Neural progenitor cell (in vitro differentiated cells): ENCODE measurements around the gene TLE1. TPM values are rescaled to one million over a fixed set of nuclear protein-coding genes. Genes with fewer than 3 reads are reported as not detected.
A peak's percentile ranks its signal among the peaks of the same experiment; 100 is the strongest.

ENCODE experiments used
- DNase-seq: peaks from one replicate; pipeline ENCODE4 v3.0.0-alpha.2; 2016; ENCODE audit warnings: low spot score
- H2AFZ ChIP-seq: fragments of 200-600 bp; sonication (generic); replicated peaks from 2 replicates; pipeline ENCODE4 v1.6.1; 2016; ENCODE audit warnings: antibody characterized with exemption
- H3F3A ChIP-seq: fragments of 200-600 bp; sonication (generic); 2 replicates; pipeline ENCODE4 v1.6.1; 2016; ENCODE audit warnings: antibody characterized with exemption, low read depth
- H3K27ac ChIP-seq: fragments of 200-600 bp; sonication (generic); 2 replicates; pipeline ENCODE4 v1.5.1; 2016; ENCODE audit warnings: mild to moderate bottlenecking
- H3K27me3 ChIP-seq: fragments of 200-600 bp; sonication (generic); 2 replicates; pipeline ENCODE4 v1.6.1; 2016; ENCODE audit warnings: mild to moderate bottlenecking, moderate library complexity
- H3K36me3 ChIP-seq: fragments of 200-600 bp; sonication (generic); 2 replicates; pipeline ENCODE4 v1.5.1; 2016
- H3K4me1 ChIP-seq: fragments of 200-600 bp; sonication (generic); 2 replicates; pipeline ENCODE4 v1.6.1; 2016; ENCODE audit warnings: mixed run types
- H3K4me2 ChIP-seq: fragments of 200-600 bp; sonication (generic); 2 replicates; pipeline ENCODE4 v1.6.1; 2016
- H3K4me3 ChIP-seq: fragments of 200-600 bp; sonication (generic); 2 replicates; pipeline ENCODE4 v1.5.1; 2016
- H3K79me2 ChIP-seq: fragments of 200-600 bp; sonication (generic); 2 replicates; pipeline ENCODE4 v1.6.1; 2016; ENCODE audit warnings: low read depth
- H3K9ac ChIP-seq: fragments of 200-600 bp; sonication (generic); 2 replicates; pipeline ENCODE4 v1.6.1; 2016
- H3K9me3 ChIP-seq: fragments of 200-600 bp; sonication (generic); 2 replicates; pipeline ENCODE4 v1.5.1; 2016; ENCODE audit warnings: low read depth
- H4K20me1 ChIP-seq: fragments of 200-600 bp; sonication (generic); 2 replicates; pipeline ENCODE4 v1.6.1; 2016; ENCODE audit warnings: low read depth
- H3K27ac Mint-ChIP-seq: 3 replicates; pipeline ENCODE4 v1.8.0; 2021; ENCODE audit warnings: mixed read lengths
- H3K27me3 Mint-ChIP-seq: 2 replicates; pipeline ENCODE4 v1.8.0; 2022; ENCODE audit warnings: low read depth, mild to moderate bottlenecking, inconsistent platforms, moderate library complexity, mixed read lengths; ENCODE audit not compliant: insufficient read depth
- H3K36me3 Mint-ChIP-seq: 3 replicates; pipeline ENCODE4 v1.8.0; 2021; ENCODE audit warnings: mixed read lengths
- H3K4me1 Mint-ChIP-seq: 3 replicates; pipeline ENCODE4 v1.8.0; 2021; ENCODE audit warnings: mixed read lengths
- H3K4me3 Mint-ChIP-seq: 3 replicates; pipeline ENCODE4 v1.8.0; 2021; ENCODE audit warnings: mild to moderate bottlenecking, moderate library complexity, mixed read lengths
- H3K9me3 Mint-ChIP-seq: 3 replicates; pipeline ENCODE4 v1.8.0; 2020; ENCODE audit warnings: mixed read lengths
- EZH2 ChIP-seq: fragments of 200-600 bp; sonication (generic); IDR thresholded peaks from 2 replicates; pipeline ENCODE4 v1.6.1; 2017; ENCODE audit warnings: antibody characterized with exemption, mild to moderate bottlenecking, moderate library complexity
- EZH2phosphoT487 ChIP-seq: fragments of 200-600 bp; sonication (generic); IDR thresholded peaks from 2 replicates; pipeline ENCODE4 v1.6.1; 2017; ENCODE audit warnings: antibody characterized with exemption
- total RNA-seq: library from RNA; depleted of rRNA; stranded (reverse); fragments of >200 nt; gene quantifications from 2 replicates; pipeline ENCODE4 v1.2.3, GENCODE V29; 2015; ENCODE audit warnings: low replicate concordance
- TF ChIP-seq, protein P1 (sequence below): fragments of 200-600 bp; sonication (generic); IDR thresholded peaks from 2 replicates; pipeline ENCODE4 v1.5.1; 2017; ENCODE audit warnings: antibody characterized with exemption, mild to moderate bottlenecking

The TLE1 gene
- total RNA-seq, 1 donor from 2014 or later = 54.7 TPM

DNA sequence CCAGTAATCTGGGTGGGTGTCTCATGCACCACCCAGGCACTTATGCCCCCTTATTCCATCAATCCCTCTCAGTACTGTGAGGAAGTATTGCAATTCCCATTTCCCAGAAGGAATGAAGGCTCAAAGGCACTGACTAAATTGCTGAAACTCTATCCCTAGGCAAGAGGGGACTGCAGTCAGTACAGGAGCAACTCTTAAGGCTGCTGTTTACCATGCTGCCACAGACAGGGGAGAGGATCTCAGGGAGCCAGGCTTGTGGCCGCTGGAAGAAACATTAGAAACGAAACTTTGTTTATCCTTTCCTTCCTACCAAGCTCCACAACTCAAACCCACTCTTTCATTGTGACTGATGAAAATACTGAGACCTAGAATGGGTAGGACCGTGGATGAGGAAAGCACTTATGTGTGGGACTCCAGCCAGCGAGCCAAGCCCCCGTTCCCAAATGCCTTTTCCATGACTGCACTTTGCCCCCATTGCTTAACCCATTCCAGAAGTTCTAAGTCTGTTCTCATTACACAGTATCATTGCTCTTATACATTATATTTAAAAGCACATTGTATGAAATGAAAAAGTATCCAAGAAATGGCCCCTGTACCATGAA lies 54.3 kb downstream of the TLE1 start:
- Histone ChIP-seq H2AFZ (no peak overlapping the region), H3K4me3 (no peak overlapping the region), H3K27me3 (no peaks in the 10 kb centered on the region), H3K79me2 (peaks cover 42% of the 10 kb centered on the region), H3K9ac (no peak overlapping the region), H3K27ac (peak overlapping the region; percentile 56), H3K36me3 (no peaks in the 10 kb centered on the region), H3F3A (peaks cover 14% of the 10 kb centered on the region), H3K4me2 (peak overlapping the region; percentile 33), H3K4me1 (peaks cover 30% of the 10 kb centered on the region), H4K20me1 (peaks cover 11% of the 10 kb centered on the region), H3K9me3 (no peaks in the 10 kb centered on the region)
- no peaks in the 10 kb centered on the region for H3K9me3 Mint-ChIP-seq
- TF ChIP-seq EZH2phosphoT487 (no peak), EZH2 (no peak)
- TF ChIP-seq, protein P1, sequence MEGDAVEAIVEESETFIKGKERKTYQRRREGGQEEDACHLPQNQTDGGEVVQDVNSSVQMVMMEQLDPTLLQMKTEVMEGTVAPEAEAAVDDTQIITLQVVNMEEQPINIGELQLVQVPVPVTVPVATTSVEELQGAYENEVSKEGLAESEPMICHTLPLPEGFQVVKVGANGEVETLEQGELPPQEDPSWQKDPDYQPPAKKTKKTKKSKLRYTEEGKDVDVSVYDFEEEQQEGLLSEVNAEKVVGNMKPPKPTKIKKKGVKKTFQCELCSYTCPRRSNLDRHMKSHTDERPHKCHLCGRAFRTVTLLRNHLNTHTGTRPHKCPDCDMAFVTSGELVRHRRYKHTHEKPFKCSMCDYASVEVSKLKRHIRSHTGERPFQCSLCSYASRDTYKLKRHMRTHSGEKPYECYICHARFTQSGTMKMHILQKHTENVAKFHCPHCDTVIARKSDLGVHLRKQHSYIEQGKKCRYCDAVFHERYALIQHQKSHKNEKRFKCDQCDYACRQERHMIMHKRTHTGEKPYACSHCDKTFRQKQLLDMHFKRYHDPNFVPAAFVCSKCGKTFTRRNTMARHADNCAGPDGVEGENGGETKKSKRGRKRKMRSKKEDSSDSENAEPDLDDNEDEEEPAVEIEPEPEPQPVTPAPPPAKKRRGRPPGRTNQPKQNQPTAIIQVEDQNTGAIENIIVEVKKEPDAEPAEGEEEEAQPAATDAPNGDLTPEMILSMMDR = no peak
- H3K4me1 Mint-ChIP-seq = peaks cover 58% of the 10 kb centered on the region
- no peaks in the 10 kb centered on the region for H3K27me3 Mint-ChIP-seq
- H3K4me3 Mint-ChIP-seq = no peak overlapping the region
- DNase-seq = no peak
- peaks cover 24% of the 10 kb centered on the region for H3K36me3 Mint-ChIP-seq
- no peak overlapping the region for H3K27ac Mint-ChIP-seq

DNA sequence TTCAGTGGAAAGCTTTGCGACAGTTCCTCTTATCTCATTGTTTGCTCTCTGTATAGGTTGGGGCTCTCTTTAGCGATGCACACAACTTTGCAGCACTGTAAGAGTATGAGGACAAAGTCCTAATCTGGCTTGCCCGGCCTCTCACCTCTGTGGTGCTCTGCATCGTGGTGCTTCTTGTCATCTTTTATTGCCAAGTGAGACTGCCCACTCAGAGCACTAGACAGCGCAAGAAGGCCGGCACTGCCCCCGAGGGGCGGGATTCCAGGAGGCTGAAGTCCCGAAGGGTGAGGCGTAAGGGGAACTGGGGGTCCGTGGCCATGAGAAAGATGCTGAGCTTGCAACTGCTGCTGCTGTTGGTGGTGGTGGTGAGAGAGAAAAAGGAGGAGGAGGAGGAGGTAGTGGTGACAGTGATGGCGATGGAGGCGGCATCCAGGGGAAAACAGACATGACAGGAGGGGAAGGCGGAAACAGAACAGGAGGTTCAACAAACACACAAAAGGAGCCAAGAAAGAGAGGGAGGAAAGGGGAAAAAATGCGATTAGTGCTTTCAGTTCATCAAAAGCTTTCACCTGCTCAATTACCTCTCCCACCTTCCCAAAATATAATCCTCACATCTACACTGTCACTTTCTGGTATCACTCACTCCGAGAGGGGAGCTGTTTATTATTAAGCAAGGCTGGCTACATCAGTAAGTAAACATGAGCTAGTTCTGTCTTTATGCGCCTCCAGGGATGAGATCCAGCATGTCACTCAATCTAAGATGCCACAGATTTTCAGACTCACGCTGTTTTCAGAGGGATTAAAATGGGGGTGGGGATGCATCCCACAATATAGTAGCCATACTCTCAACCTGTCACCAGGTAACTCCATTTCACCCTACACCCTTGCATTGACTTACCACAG lies 55.1 kb downstream of the TLE1 start:
- no peaks in the 10 kb centered on the region for H3K36me3 ChIP-seq
- H3K9ac ChIP-seq = no peak overlapping the region
- Mint-ChIP-seq H3K36me3 (peaks cover 26% of the 10 kb centered on the region), H3K27me3 (no peaks in the 10 kb centered on the region), H3K9me3 (no peaks in the 10 kb centered on the region), H3K4me3 (no peak overlapping the region), H3K4me1 (peaks cover 63% of the 10 kb centered on the region), H3K27ac (peak overlapping the region; percentile 20)
- no peak for TF ChIP-seq EZH2
- TF ChIP-seq EZH2phosphoT487 = no peak
- TF ChIP-seq, protein P1 = no peak
- no peak overlapping the region for H2AFZ ChIP-seq
- H3K27me3 ChIP-seq = no peaks in the 10 kb centered on the region
- H3K4me2 ChIP-seq = no peak overlapping the region
- H3K79me2 ChIP-seq = peaks cover 38% of the 10 kb centered on the region
- H3K4me1 ChIP-seq = peaks cover 30% of the 10 kb centered on the region
- H3K9me3 ChIP-seq = no peaks in the 10 kb centered on the region
- peak overlapping the region; percentile 56 for H3K27ac ChIP-seq
- H4K20me1 ChIP-seq = peaks cover 11% of the 10 kb centered on the region
- H3K4me3 ChIP-seq = no peak overlapping the region
- peaks cover 14% of the 10 kb centered on the region for H3F3A ChIP-seq
- peak; percentile 13 for DNase-seq

DNA sequence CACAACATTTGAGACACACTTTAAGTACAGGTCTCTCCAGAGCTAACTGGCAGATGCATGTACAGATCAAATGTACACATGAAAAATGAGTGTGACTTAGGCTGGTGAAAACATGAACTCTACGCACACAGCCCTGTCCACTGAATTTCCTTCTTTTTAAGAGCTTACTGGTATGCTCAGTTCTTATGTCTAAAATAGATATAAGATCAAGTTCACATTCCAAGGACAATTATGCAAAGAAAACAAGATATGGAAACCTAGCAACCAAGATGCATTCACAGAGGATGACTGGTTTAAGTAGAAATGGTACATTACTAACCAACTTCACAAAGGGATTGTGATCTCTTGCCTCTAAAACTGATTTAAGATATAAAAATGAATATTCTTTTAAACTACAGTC lies 56.7 kb downstream of the TLE1 start:
- H3K4me1 ChIP-seq = peaks cover 39% of the 10 kb centered on the region
- H3K27ac ChIP-seq = no peak overlapping the region
- no peak overlapping the region for H2AFZ ChIP-seq
- H3K9ac ChIP-seq = no peak overlapping the region
- TF ChIP-seq EZH2phosphoT487 (no peak), EZH2 (no peak)
- TF ChIP-seq, protein P1 = no peak
- no peaks in the 10 kb centered on the region for H3K36me3 ChIP-seq
- H3K4me2 ChIP-seq = no peak overlapping the region
- no peaks in the 10 kb centered on the region for H3K9me3 ChIP-seq
- Mint-ChIP-seq H3K27me3 (peaks cover 2% of the 10 kb centered on the region), H3K4me3 (no peak overlapping the region), H3K36me3 (peaks cover 21% of the 10 kb centered on the region), H3K9me3 (no peaks in the 10 kb centered on the region), H3K4me1 (peaks cover 75% of the 10 kb centered on the region), H3K27ac (no peak overlapping the region)
- H3K4me3 ChIP-seq = no peak overlapping the region
- peaks cover 33% of the 10 kb centered on the region for H3K79me2 ChIP-seq
- no peak for DNase-seq
- no peaks in the 10 kb centered on the region for H3K27me3 ChIP-seq
- H3F3A ChIP-seq = peaks cover 14% of the 10 kb centered on the region
- peaks cover 11% of the 10 kb centered on the region for H4K20me1 ChIP-seq
